ENCODE data around the gene RASEF.

GRCh38 chr9:83034026-83034425, 28.9 kb downstream of the RASEF start:
- TF ChIP-seq GABPA (IDR thresholded peaks at IDR 0.05; ENCODE audit: low read depth) = no peak
- TF ChIP-seq POLR2A (IDR thresholded peaks at IDR 0.05; ENCODE audit: low read depth, low read length) = no peak
- TF ChIP-seq ATF3 (IDR thresholded peaks at IDR 0.05; ENCODE audit: borderline replicate concordance, extremely low read depth, low read depth, low read length) = no peak
- no peak for TF ChIP-seq CBX5 (IDR thresholded peaks at IDR 0.05; ENCODE audit: low read depth)
